SK-N-SH treated with all-trans-retinoic acid at 6 μM for 48 hours (cell line): ENCODE results near the gene FHOD3.
A peak's percentile ranks its signal among the peaks of the same experiment; 100 is the strongest.

Experiments
- ATAC-seq: fragments of 200-7000 bp; cut with Tn5 transposase; 3 replicates; pipeline ENCODE4 v1.9.1; 2020; ENCODE audit warnings: mild to moderate bottlenecking, moderate library complexity
- ARNTL ChIP-seq: fragments of 450-650 bp; formaldehyde crosslinking; IDR thresholded peaks from 2 replicates; pipeline ENCODE4 v1.5.0; 2020; ENCODE audit warnings: low read depth, mild to moderate bottlenecking, moderate library complexity, borderline replicate concordance
- BACH2 ChIP-seq: fragments of 250-450 bp; sonication (Bioruptor Pico); IDR thresholded peaks from 2 replicates; pipeline ENCODE4 v1.9.0; 2021; ENCODE audit warnings: mild to moderate bottlenecking, borderline replicate concordance
- CSDC2 ChIP-seq: fragments of 250-450 bp; sonication (Bioruptor Pico); IDR thresholded peaks from 2 replicates; pipeline ENCODE4 v1.5.0; 2020; ENCODE audit warnings: mild to moderate bottlenecking, moderate library complexity
- ESRRG ChIP-seq: fragments of 250-450 bp; sonication (Bioruptor Pico); IDR thresholded peaks from 2 replicates; pipeline ENCODE4 v1.6.1; 2021; ENCODE audit warnings: mild to moderate bottlenecking
- GLIS3 ChIP-seq: fragments of 250-450 bp; sonication (Bioruptor Pico); IDR thresholded peaks from 2 replicates; pipeline ENCODE4 v1.5.0; 2020; ENCODE audit warnings: mild to moderate bottlenecking, moderate library complexity
- ISL1 ChIP-seq: fragments of 250-450 bp; sonication (Bioruptor Pico); IDR thresholded peaks from 2 replicates; pipeline ENCODE4 v2.1.2; 2022; ENCODE audit warnings: mild to moderate bottlenecking, moderate library complexity
- OSR1 ChIP-seq: fragments of 250-450 bp; sonication (Bioruptor Pico); IDR thresholded peaks from 2 replicates; pipeline ENCODE4 v1.8.0; 2022; ENCODE audit warnings: moderate library complexity, mild to moderate bottlenecking, inconsistent platforms
- PATZ1 ChIP-seq: fragments of 250-450 bp; sonication (Bioruptor Pico); IDR thresholded peaks from 2 replicates; pipeline ENCODE4 v1.8.0; 2020; ENCODE audit warnings: mild to moderate bottlenecking, moderate library complexity, borderline replicate concordance
- RARB ChIP-seq: fragments of 250-450 bp; sonication (Bioruptor Pico); IDR thresholded peaks from 2 replicates; pipeline ENCODE4 v1.8.0; 2021; ENCODE audit warnings: mild to moderate bottlenecking, moderate library complexity
- SNAI2 ChIP-seq: fragments of 250-450 bp; sonication (Bioruptor Pico); IDR thresholded peaks from 2 replicates; pipeline ENCODE4 v1.5.0; 2020; ENCODE audit warnings: mild to moderate bottlenecking, moderate library complexity
- TCF4 ChIP-seq: fragments of 250-450 bp; sonication (Bioruptor Pico); IDR thresholded peaks from 2 replicates; pipeline ENCODE4 v1.8.0; 2021; ENCODE audit warnings: mild to moderate bottlenecking, moderate library complexity, borderline replicate concordance
- ZFP3 ChIP-seq: fragments of 250-450 bp; sonication (Bioruptor Pico); IDR thresholded peaks from 2 replicates; pipeline ENCODE4 v1.5.0; 2020; ENCODE audit warnings: mild to moderate bottlenecking, moderate library complexity
- ZFP30 ChIP-seq: fragments of 450-650 bp; formaldehyde crosslinking; IDR thresholded peaks from 2 replicates; pipeline ENCODE4 v1.5.0; 2022; ENCODE audit warnings: mild to moderate bottlenecking, moderate library complexity
- ZNF8 ChIP-seq: fragments of 450-650 bp; formaldehyde crosslinking; IDR thresholded peaks from 2 replicates; pipeline ENCODE4 v1.5.0; 2020; ENCODE audit warnings: mild to moderate bottlenecking, moderate library complexity
- TF ChIP-seq, protein P1 (sequence below): fragments of 250-450 bp; sonication (Bioruptor Pico); IDR thresholded peaks from 2 replicates; pipeline ENCODE4 v1.5.0; 2020; ENCODE audit warnings: mild to moderate bottlenecking, moderate library complexity
- TF ChIP-seq, protein P2 (sequence below): fragments of 250-450 bp; sonication (Bioruptor Pico); IDR thresholded peaks from 2 replicates; pipeline ENCODE4 v1.5.1; 2020; ENCODE audit warnings: low read depth, mild to moderate bottlenecking, moderate library complexity
- TF ChIP-seq, protein P3 (sequence below): fragments of 250-450 bp; sonication (Bioruptor Pico); IDR thresholded peaks from 2 replicates; pipeline ENCODE4 v1.8.0; 2021; ENCODE audit warnings: low read depth, mild to moderate bottlenecking, moderate library complexity, borderline replicate concordance

Gene FHOD3

DNA sequence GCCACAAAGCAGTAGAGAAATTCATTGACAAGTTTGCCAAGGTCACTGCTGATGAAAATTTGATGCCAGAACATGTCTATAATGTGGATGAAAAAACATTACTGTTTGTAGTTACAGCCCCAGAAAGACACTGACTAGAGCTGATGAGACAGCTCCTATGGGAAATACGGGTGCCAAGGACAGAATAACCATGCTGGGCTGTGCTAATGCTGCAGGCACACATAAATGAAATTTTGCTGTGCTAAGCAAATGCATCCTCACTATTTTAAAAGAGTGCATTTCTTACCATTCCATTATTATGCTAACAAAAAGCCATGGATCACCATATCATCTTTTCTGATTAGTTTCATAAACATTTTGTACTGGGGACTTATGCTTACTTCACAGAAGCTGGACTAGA lies 208.2 kb downstream of the FHOD3 start:
- no peak for TF ChIP-seq BACH2 (CRISPR knock-in tag)
- TF ChIP-seq GLIS3 (CRISPR knock-in tag), result no peak
- no peak for TF ChIP-seq SNAI2
- TF ChIP-seq OSR1 (CRISPR knock-in tag), result no peak
- TF ChIP-seq, protein P1, sequence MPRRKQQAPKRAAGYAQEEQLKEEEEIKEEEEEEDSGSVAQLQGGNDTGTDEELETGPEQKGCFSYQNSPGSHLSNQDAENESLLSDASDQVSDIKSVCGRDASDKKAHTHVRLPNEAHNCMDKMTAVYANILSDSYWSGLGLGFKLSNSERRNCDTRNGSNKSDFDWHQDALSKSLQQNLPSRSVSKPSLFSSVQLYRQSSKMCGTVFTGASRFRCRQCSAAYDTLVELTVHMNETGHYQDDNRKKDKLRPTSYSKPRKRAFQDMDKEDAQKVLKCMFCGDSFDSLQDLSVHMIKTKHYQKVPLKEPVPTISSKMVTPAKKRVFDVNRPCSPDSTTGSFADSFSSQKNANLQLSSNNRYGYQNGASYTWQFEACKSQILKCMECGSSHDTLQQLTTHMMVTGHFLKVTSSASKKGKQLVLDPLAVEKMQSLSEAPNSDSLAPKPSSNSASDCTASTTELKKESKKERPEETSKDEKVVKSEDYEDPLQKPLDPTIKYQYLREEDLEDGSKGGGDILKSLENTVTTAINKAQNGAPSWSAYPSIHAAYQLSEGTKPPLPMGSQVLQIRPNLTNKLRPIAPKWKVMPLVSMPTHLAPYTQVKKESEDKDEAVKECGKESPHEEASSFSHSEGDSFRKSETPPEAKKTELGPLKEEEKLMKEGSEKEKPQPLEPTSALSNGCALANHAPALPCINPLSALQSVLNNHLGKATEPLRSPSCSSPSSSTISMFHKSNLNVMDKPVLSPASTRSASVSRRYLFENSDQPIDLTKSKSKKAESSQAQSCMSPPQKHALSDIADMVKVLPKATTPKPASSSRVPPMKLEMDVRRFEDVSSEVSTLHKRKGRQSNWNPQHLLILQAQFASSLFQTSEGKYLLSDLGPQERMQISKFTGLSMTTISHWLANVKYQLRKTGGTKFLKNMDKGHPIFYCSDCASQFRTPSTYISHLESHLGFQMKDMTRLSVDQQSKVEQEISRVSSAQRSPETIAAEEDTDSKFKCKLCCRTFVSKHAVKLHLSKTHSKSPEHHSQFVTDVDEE (CRISPR knock-in tag), result no peak
- TF ChIP-seq TCF4 (CRISPR knock-in tag), result no peak
- no peak for TF ChIP-seq ZNF8 (CRISPR knock-in tag)
- no peak for TF ChIP-seq ZFP30 (CRISPR knock-in tag)
- no peak for TF ChIP-seq ESRRG (CRISPR knock-in tag)
- TF ChIP-seq ZFP3 (CRISPR knock-in tag), result no peak
- TF ChIP-seq ARNTL (CRISPR knock-in tag), result no peak
- TF ChIP-seq, protein P2, sequence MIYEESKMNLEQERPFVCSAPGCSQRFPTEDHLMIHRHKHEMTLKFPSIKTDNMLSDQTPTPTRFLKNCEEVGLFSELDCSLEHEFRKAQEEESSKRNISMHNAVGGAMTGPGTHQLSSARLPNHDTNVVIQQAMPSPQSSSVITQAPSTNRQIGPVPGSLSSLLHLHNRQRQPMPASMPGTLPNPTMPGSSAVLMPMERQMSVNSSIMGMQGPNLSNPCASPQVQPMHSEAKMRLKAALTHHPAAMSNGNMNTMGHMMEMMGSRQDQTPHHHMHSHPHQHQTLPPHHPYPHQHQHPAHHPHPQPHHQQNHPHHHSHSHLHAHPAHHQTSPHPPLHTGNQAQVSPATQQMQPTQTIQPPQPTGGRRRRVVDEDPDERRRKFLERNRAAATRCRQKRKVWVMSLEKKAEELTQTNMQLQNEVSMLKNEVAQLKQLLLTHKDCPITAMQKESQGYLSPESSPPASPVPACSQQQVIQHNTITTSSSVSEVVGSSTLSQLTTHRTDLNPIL (CRISPR knock-in tag), result no peak
- TF ChIP-seq CSDC2 (CRISPR knock-in tag), result no peak
- no peak for TF ChIP-seq ISL1 (CRISPR knock-in tag)
- no peak for TF ChIP-seq RARB
- no peak for TF ChIP-seq PATZ1 (CRISPR knock-in tag)
- ATAC-seq, result no peak

- no peak for ATAC-seq
- TF ChIP-seq TCF4 (CRISPR knock-in tag) (no peak), SNAI2 (no peak)
- TF ChIP-seq, protein P3, sequence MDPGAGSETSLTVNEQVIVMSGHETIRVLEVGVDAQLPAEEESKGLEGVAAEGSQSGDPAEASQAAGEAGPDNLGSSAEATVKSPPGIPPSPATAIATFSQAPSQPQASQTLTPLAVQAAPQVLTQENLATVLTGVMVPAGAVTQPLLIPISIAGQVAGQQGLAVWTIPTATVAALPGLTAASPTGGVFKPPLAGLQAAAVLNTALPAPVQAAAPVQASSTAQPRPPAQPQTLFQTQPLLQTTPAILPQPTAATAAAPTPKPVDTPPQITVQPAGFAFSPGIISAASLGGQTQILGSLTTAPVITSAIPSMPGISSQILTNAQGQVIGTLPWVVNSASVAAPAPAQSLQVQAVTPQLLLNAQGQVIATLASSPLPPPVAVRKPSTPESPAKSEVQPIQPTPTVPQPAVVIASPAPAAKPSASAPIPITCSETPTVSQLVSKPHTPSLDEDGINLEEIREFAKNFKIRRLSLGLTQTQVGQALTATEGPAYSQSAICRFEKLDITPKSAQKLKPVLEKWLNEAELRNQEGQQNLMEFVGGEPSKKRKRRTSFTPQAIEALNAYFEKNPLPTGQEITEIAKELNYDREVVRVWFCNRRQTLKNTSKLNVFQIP (CRISPR knock-in tag), result no peak
Measured at GRCh38 chr18:36509646-36510197, 212.2 kb downstream of the FHOD3 start.

- no peak; the same call in 2 of the 3 replicates for ATAC-seq
- TF ChIP-seq, protein P1 (CRISPR knock-in tag), result 0 out of 2 replicates have a peak, but pooled peaks have one; percentile 35
- TF ChIP-seq OSR1 (CRISPR knock-in tag) (no peak), TCF4 (CRISPR knock-in tag) (peak; percentile 45; the same call in 1 of the 2 replicates), SNAI2 (no peak)
Measured at GRCh38 chr18:36511791-36512352, 214.4 kb downstream of the FHOD3 start.
